Fibroblast of lung (primary cell): ENCODE measurements around the gene SYCE3. TPM values are rescaled to one million over a fixed set of nuclear protein-coding genes. Genes with fewer than 3 reads are reported as not detected.

Experiments
- DNase-seq, 2 donors: peaks; one replicate each; pipeline versions ENCODE4 v3.0.0 to v3.0.0-alpha.2; 2010; ENCODE audit warnings: low read depth in 2 of 2
- H2AFZ ChIP-seq: 2 replicates; pipeline ENCODE4 v1.5.1; 2012; ENCODE audit warnings: low read length, control low read depth, inconsistent platforms
- H3K27ac ChIP-seq: 2 replicates; pipeline ENCODE4 v1.5.1; 2011; ENCODE audit warnings: low read length, control low read depth; ENCODE audit not compliant: insufficient read depth
- H3K27me3 ChIP-seq: 2 replicates; pipeline ENCODE4 v1.5.1; 2011; ENCODE audit warnings: mild to moderate bottlenecking, low read length; ENCODE audit not compliant: control insufficient read depth, insufficient read depth
- H3K36me3 ChIP-seq: 2 replicates; pipeline ENCODE4 v1.5.1; 2011; ENCODE audit warnings: low read length; ENCODE audit not compliant: control insufficient read depth, insufficient read depth
- H3K4me1 ChIP-seq: 2 replicates; pipeline ENCODE4 v1.5.1; 2011; ENCODE audit warnings: low read length; ENCODE audit not compliant: control insufficient read depth, insufficient read depth; ENCODE audit errors: extremely low read depth
- H3K4me2 ChIP-seq: 2 replicates; pipeline ENCODE4 v1.5.1; 2011; ENCODE audit warnings: low read length, control low read depth; ENCODE audit not compliant: insufficient read depth; ENCODE audit errors: extremely low read depth
- H3K4me3 ChIP-seq, 4 experiments: fragments of 200-600 bp in 1 of 4; sonication (generic) in 1 of 4; replicated peaks in 1 of 4; 2 replicates each; pipeline ENCODE4 v1.5.1; 2011 to 2016; ENCODE audit warnings: low read length in 4 of 4, low read depth in 3 of 4, mild to moderate bottlenecking in 3 of 4, control low read depth in 2 of 4, inconsistent platforms in 1 of 4, mixed read lengths in 1 of 4; ENCODE audit not compliant: insufficient read depth in 1 of 4; ENCODE audit errors: control extremely low read depth in 1 of 4
- H3K79me2 ChIP-seq: 2 replicates; pipeline ENCODE4 v1.5.1; 2012; ENCODE audit warnings: mild to moderate bottlenecking, low read length, inconsistent platforms; ENCODE audit not compliant: control insufficient read depth, insufficient read depth
- H3K9ac ChIP-seq: 2 replicates; pipeline ENCODE4 v1.5.1; 2011; ENCODE audit warnings: mild to moderate bottlenecking, low read length, control low read depth; ENCODE audit not compliant: insufficient read depth
- H3K9me3 ChIP-seq: 2 replicates; pipeline ENCODE4 v1.5.1; 2012; ENCODE audit warnings: low read depth, low read length; ENCODE audit not compliant: control insufficient read depth, insufficient read depth
- H4K20me1 ChIP-seq: 2 replicates; pipeline ENCODE4 v1.5.1; 2011; ENCODE audit warnings: low read length; ENCODE audit not compliant: control insufficient read depth, insufficient read depth; ENCODE audit errors: extremely low read depth
- CTCF ChIP-seq, 2 donors: IDR thresholded peaks in 1 of 2; conservative IDR thresholded peaks in 1 of 2; 1 replicate in 1 of 2; 2 replicates in 1 of 2; pipeline ENCODE4 v1.5.1; 2011 to 2012; ENCODE audit warnings: low read length in 2 of 2, control low read depth in 1 of 2, inconsistent platforms in 1 of 2, low read depth in 1 of 2, mild to moderate bottlenecking in 1 of 2
- EZH2 ChIP-seq: IDR thresholded peaks from 2 replicates; pipeline ENCODE4 v1.5.1; 2012; ENCODE audit warnings: low read length, control low read depth, mild to moderate bottlenecking; ENCODE audit errors: missing control alignments
- polyA plus RNA-seq, 2 donors: library from polyadenylated mRNA; depleted of rRNA in 1 of 2; stranded (reverse) in 1 of 2; unstranded in 1 of 2; fragments of >200 nt; gene quantifications; 2 replicates each; pipeline ENCODE4 v1.2.1, GENCODE V29; 2011 to 2012; ENCODE audit warnings: missing spikeins in 1 of 2
- total RNA-seq: library from RNA; depleted of rRNA; stranded (reverse); fragments of >200 nt; gene quantifications from 2 replicates; pipeline ENCODE4 v1.2.1, GENCODE V29; 2014

Gene SYCE3
- total and polyA plus RNA-seq, 2 donors (not counting 1 experiment from before 2014, with no cell fraction given), result 0.33 TPM; not detected in 1

GRCh38 chr22:50595189-50595588 lies 32.5 kb upstream of the SYCE3 start:
- Histone ChIP-seq H2AFZ (no peak overlapping the region), H3K4me2 (no peak overlapping the region), H3K4me1 (no peaks in the 10 kb centered on the region), H3K27me3 (peaks cover 4% of the 10 kb centered on the region), H3K36me3 (no peaks in the 10 kb centered on the region), H4K20me1 (no peaks in the 10 kb centered on the region), H3K4me3 (no peak overlapping the region), H3K27ac (no peak overlapping the region), H3K9ac (no peak overlapping the region), H3K79me2 (no peaks in the 10 kb centered on the region), H3K9me3 (no peaks in the 10 kb centered on the region)
- no peak for DNase-seq
- TF ChIP-seq CTCF (conservative IDR thresholded peaks at IDR 0.05 in 1 of 2, IDR thresholded peaks at IDR 0.05 in 1 of 2; ENCODE audit: low read depth in 1 of 2, low read length in 2 of 2) (no peak), EZH2 (no peak)

GRCh38 chr22:50587407-50587806 lies 24.7 kb upstream of the SYCE3 start:
- Histone ChIP-seq H3K4me1 (no peaks in the 10 kb centered on the region), H3K36me3 (no peaks in the 10 kb centered on the region)

GRCh38 chr22:50586416-50586815 lies 23.7 kb upstream of the SYCE3 start:
- DNase-seq, result no peak
- H3K9ac ChIP-seq, result no peak overlapping the region
- no peaks in the 10 kb centered on the region for H3K4me1 ChIP-seq
- TF ChIP-seq EZH2, result no peak
- TF ChIP-seq CTCF (conservative IDR thresholded peaks at IDR 0.05 in 1 of 2, IDR thresholded peaks at IDR 0.05 in 1 of 2; ENCODE audit: low read depth in 1 of 2, low read length in 2 of 2), result no peak
- no peak overlapping the region for H3K4me3 ChIP-seq
- H3K27me3 ChIP-seq, result no peaks in the 10 kb centered on the region
- H3K36me3 ChIP-seq, result no peaks in the 10 kb centered on the region
- H3K4me2 ChIP-seq, result no peak overlapping the region
- H4K20me1 ChIP-seq, result no peaks in the 10 kb centered on the region
- no peak overlapping the region for H3K27ac ChIP-seq
- no peak overlapping the region for H2AFZ ChIP-seq
- H3K79me2 ChIP-seq, result peaks cover 2% of the 10 kb centered on the region
- H3K9me3 ChIP-seq, result no peaks in the 10 kb centered on the region

More at GRCh38 chr22:50587407-50587806, 24.7 kb upstream of the SYCE3 start:
- no peaks in the 10 kb centered on the region for H4K20me1 ChIP-seq
- no peak overlapping the region for H3K27ac ChIP-seq
- H3K79me2 ChIP-seq, result no peaks in the 10 kb centered on the region
- no peak overlapping the region for H2AFZ ChIP-seq
- DNase-seq, result no peak
- H3K9ac ChIP-seq, result no peak overlapping the region
- no peaks in the 10 kb centered on the region for H3K9me3 ChIP-seq
- H3K4me2 ChIP-seq, result no peak overlapping the region
- H3K4me3 ChIP-seq, result no peak overlapping the region
- TF ChIP-seq CTCF (conservative IDR thresholded peaks at IDR 0.05 in 1 of 2, IDR thresholded peaks at IDR 0.05 in 1 of 2; ENCODE audit: low read depth in 1 of 2, low read length in 2 of 2) (no peak), EZH2 (no peak)
- no peaks in the 10 kb centered on the region for H3K27me3 ChIP-seq
